Measurements from ENCODE around the gene TWIST1. TPM values are rescaled to one million over a fixed set of nuclear protein-coding genes. Genes with fewer than 3 reads are reported as not detected.

The TWIST1 gene
- total RNA-seq, 1 donor from 2014 or later: 53.4 TPM

DNA sequence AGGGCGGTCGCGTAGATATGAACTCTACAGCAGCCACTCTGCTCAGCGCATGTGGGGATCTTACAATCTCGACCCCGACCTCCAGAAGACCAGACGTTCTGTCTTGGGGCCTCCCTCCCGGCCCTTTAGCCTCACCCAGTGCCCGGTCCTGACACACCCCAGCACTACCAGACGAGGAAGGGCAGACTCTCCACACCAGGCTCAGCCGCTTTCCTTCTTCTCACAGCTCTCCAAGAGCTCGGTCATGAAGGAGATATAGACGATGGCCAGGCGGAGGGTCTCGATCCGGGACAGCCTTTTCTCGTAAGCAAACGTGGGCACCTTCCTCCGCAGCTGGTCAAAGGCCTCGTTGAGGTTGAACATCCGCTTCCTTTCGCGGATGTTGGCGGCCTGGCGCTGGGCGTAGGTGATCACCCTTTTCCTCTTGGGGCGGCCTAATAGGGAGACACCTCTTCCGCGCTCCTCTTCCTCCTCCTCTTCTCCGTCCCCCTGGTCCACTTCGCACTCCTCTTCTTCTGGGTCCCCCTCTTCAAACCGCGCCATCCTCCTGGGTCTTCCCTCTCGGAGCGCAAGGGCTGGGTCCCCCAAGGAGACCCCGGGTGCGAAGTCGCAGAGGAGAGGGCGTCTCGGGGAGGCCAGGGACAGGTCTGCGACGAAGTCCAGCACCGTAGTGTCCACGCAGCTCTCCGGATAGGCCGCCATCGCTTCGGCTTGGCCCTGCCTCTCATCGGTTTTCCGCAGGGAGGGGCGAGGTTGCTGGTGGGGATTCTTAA lies 27.4 kb upstream of the TWIST1 start, which contains the start of gene FERD3L:
TSS of gene FERD3L (minus strand) at position 761 of the 773 bp plus-strand sequence. CDS start at position 702, 59 bp downstream.
- TF ChIP-seq, protein P1, sequence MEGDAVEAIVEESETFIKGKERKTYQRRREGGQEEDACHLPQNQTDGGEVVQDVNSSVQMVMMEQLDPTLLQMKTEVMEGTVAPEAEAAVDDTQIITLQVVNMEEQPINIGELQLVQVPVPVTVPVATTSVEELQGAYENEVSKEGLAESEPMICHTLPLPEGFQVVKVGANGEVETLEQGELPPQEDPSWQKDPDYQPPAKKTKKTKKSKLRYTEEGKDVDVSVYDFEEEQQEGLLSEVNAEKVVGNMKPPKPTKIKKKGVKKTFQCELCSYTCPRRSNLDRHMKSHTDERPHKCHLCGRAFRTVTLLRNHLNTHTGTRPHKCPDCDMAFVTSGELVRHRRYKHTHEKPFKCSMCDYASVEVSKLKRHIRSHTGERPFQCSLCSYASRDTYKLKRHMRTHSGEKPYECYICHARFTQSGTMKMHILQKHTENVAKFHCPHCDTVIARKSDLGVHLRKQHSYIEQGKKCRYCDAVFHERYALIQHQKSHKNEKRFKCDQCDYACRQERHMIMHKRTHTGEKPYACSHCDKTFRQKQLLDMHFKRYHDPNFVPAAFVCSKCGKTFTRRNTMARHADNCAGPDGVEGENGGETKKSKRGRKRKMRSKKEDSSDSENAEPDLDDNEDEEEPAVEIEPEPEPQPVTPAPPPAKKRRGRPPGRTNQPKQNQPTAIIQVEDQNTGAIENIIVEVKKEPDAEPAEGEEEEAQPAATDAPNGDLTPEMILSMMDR (IDR thresholded peaks at IDR 0.05): no peak
- DNase-seq (ENCODE audit: extremely low spot score, unreplicated experiment): no peak
- Mint-ChIP-seq H3K4me1 (ENCODE audit: unreplicated experiment) (peaks cover 20% of the 10 kb centered on the region), H3K27me3 (ENCODE audit: unreplicated experiment) (peaks cover 57% of the 10 kb centered on the region), H3K4me3 (ENCODE audit: unreplicated experiment) (peak within 1 kb of the TSS; percentile 71), H3K9me3 (ENCODE audit: unreplicated experiment) (no peaks in the 10 kb centered on the region), H3K36me3 (ENCODE audit: unreplicated experiment) (peaks cover 12% of the 10 kb centered on the region), H3K27ac (ENCODE audit: unreplicated experiment) (no peak within 1 kb of the TSS)

DNA sequence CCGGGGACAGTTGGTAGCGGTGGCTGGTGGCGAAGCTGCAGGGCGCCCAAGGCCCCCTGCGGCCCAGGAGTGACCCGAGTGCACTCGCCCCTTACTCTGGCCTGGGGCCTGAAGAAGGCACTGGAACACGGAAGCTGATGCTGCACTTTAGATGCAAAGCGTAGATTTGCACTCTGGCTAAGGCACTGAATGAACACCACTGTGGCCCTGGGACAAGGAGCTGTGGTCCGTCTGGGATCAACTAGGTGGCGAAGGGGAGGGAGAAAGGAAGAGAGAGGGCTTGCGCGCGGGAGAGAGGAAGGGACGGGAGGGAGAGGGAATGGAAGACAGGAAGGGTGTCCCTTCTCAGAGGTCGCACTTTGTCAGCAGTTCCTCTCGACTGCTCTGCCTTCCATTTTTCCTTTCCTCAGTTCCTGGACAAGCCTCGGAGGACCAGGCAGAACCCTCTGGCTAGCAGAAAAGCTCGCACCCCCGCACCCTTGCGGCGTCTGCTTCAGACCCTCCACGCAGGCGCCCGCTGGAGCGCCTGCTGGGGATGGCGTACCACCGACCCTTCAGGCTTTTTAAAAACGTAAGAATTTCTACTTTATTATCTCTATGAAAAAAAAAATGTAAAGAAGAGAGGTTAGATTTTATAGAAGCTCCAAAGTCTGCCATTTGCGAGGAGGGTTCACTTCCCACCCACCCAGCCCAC lies 26.6 kb upstream of the TWIST1 start:
- peaks cover 12% of the 10 kb centered on the region for H3K36me3 Mint-ChIP-seq (ENCODE audit: unreplicated experiment)
- no peaks in the 10 kb centered on the region for H3K9me3 Mint-ChIP-seq (ENCODE audit: unreplicated experiment)
- H3K4me1 Mint-ChIP-seq (ENCODE audit: unreplicated experiment): peaks cover 20% of the 10 kb centered on the region
- TF ChIP-seq, protein P1 (IDR thresholded peaks at IDR 0.05): no peak
- H3K4me3 Mint-ChIP-seq (ENCODE audit: unreplicated experiment): peak overlapping the region; percentile 62
- H3K27me3 Mint-ChIP-seq (ENCODE audit: unreplicated experiment): peaks cover 55% of the 10 kb centered on the region
- DNase-seq (ENCODE audit: extremely low spot score, unreplicated experiment): no peak
- H3K27ac Mint-ChIP-seq (ENCODE audit: unreplicated experiment): no peak overlapping the region

DNA sequence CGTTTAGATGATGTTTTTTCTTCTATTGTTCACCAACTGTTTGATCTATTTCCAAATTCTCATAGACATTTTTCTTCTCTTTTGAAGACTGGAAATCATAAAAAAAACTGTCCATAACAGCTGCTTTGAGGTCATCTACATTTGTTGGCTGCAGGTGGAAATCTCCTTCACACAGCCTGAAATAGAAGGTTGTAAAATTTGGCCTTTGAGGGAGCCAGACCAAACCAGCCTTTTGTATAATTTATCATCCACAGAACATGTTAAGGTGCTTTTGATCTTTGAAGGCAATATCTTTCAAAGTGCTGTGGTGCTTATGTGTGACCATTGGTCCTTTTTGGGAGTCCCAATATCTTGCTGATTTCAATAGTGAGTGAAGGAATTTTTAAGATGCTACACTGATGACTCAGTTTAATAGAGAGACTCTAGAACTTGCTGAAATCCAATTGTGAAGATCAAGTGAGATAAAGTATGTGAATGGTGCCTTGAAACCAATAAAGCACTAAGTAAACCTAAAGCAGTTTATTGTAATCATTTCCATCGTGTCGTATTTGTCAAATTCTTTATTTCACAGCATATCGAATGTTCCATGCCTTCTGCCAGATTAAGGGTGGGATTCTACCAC lies 22.4 kb upstream of the TWIST1 start:
- Mint-ChIP-seq H3K27me3 (ENCODE audit: unreplicated experiment) (peaks cover 24% of the 10 kb centered on the region), H3K4me1 (ENCODE audit: unreplicated experiment) (peaks cover 11% of the 10 kb centered on the region), H3K27ac (ENCODE audit: unreplicated experiment) (no peak overlapping the region), H3K36me3 (ENCODE audit: unreplicated experiment) (peaks cover 8% of the 10 kb centered on the region), H3K9me3 (ENCODE audit: unreplicated experiment) (no peaks in the 10 kb centered on the region), H3K4me3 (ENCODE audit: unreplicated experiment) (no peak overlapping the region)
- no peak for DNase-seq (ENCODE audit: extremely low spot score, unreplicated experiment)
- TF ChIP-seq, protein P1 (IDR thresholded peaks at IDR 0.05): no peak

DNA sequence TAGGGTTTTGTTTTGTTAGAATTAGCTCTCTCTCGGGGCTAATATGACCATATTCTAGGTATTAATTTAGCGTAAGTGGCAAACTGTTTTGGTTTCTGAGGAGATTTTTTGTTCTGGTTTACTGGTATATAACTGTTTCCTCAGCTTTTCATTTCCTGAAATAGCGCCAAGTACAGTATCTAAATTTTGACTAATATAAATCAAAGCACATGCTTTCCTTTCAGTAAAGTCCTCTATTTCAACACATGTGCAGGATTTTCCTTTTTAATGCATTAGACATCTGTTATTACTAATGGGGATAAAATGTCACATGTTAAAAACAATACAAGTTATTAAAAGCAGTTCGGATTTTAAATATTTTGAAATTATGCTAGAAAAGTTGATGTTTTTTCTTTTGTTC lies 16.4 kb upstream of the TWIST1 start:
- DNase-seq (ENCODE audit: extremely low spot score, unreplicated experiment): no peak

More for the DNA sequence above, 16.4 kb upstream of the TWIST1 start:
- TF ChIP-seq, protein P1 (IDR thresholded peaks at IDR 0.05): no peak
- no peaks in the 10 kb centered on the region for H3K27me3 Mint-ChIP-seq (ENCODE audit: unreplicated experiment)
- H3K4me1 Mint-ChIP-seq (ENCODE audit: unreplicated experiment): no peaks in the 10 kb centered on the region
- no peaks in the 10 kb centered on the region for H3K36me3 Mint-ChIP-seq (ENCODE audit: unreplicated experiment)
- H3K9me3 Mint-ChIP-seq (ENCODE audit: unreplicated experiment): no peaks in the 10 kb centered on the region
- no peak overlapping the region for H3K4me3 Mint-ChIP-seq (ENCODE audit: unreplicated experiment)
- H3K27ac Mint-ChIP-seq (ENCODE audit: unreplicated experiment): no peak overlapping the region

All from osteocyte (in vitro differentiated cells).